ENCODE measurements around the gene SLC44A3. TPM values are rescaled to one million over a fixed set of nuclear protein-coding genes. Genes with fewer than 3 reads are reported as not detected.
A peak's percentile ranks its signal among the peaks of the same experiment; 100 is the strongest.

Gene SLC44A3
- total and polyA plus RNA-seq, 9 donors, result 1.1 to 31.3 (median 3.3) TPM

DNA sequence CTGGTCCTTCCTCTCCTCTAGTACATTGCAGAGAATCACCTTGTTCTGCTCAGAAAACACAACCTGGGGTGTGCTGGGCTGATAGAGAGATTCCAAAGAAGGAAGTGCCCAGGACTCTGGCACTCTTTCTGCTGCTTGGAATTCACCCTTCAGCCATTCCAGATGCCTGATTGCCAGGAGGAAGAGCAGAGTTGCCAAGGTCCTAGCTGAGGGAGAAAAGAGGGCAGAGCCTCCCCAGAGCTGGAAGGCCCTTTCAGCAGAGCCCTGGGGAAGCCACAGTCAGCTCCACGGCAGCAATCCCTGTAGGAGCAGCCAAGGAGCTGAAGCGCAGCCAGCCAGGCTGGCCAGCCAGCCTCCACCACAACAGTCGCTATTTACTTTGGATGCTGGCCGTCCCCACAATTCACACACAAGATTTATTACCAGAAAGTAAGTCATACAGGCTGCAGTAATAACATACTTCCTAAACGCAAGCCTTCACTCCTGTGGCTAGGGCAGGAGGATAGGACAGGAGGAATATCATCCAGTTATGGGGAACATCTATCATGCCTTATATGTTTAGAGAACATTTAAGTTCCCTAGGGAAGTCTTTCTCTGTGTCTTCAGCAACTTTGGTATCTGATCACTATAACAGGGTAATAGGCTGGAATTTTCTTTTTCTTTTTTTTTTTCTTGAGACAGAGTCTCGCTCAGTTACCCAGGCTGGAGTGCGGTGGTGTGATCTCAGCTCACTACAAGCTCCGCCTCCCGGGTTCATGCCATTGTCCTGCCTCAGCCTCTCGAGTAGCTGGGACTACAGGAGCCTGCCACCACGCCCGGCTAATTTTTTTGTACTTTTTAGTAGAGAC, 36.6 kb upstream of the SLC44A3 start:
- TF ChIP-seq EP300 (IDR thresholded peaks at IDR 0.05) (no peak), POLR2A (IDR thresholded peaks at IDR 0.05) (no peak)
- TF ChIP-seq, protein P1, sequence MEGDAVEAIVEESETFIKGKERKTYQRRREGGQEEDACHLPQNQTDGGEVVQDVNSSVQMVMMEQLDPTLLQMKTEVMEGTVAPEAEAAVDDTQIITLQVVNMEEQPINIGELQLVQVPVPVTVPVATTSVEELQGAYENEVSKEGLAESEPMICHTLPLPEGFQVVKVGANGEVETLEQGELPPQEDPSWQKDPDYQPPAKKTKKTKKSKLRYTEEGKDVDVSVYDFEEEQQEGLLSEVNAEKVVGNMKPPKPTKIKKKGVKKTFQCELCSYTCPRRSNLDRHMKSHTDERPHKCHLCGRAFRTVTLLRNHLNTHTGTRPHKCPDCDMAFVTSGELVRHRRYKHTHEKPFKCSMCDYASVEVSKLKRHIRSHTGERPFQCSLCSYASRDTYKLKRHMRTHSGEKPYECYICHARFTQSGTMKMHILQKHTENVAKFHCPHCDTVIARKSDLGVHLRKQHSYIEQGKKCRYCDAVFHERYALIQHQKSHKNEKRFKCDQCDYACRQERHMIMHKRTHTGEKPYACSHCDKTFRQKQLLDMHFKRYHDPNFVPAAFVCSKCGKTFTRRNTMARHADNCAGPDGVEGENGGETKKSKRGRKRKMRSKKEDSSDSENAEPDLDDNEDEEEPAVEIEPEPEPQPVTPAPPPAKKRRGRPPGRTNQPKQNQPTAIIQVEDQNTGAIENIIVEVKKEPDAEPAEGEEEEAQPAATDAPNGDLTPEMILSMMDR (IDR thresholded peaks at IDR 0.05), result no peak
- intact Hi-C loops (cut with DNase I), result no loop called here
- Histone ChIP-seq H3K4me1 (ENCODE audit: insufficient read depth) (peaks cover 7% of the 10 kb centered on the region), H3K9me3 (no peaks in the 10 kb centered on the region), H3K27me3 (no peaks in the 10 kb centered on the region), H3K27ac (peak overlapping the region in 1 of 2 donors; percentile 46), H3K36me3 (no peaks in the 10 kb centered on the region), H3K4me3 (no peak overlapping the region)
- WGBS, 3 donors, result 37 to 46% (median 43%) methylated on average over 12 of the region's 12 CpGs
- DNase-seq, result peak; percentile 71 to 81 (median 74)

DNA sequence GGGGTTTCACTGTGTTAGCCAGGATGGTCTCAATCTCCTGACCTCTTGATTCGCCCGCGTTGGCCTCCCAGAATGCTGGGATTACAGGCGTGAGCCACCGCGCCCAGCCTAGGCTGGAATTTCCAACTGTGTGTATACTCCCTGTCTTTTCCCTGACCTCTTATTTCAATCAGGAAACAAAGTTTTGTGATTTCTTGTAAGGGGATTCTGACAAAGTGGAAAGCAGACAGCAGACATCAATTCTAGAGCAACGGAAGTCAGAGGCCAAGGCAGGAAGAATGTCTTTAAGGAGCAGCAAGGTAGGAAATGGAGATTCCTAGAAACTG, 36.0 kb upstream of the SLC44A3 start:
- TF ChIP-seq POLR2A (IDR thresholded peaks at IDR 0.05) (no peak), EP300 (IDR thresholded peaks at IDR 0.05) (no peak)
- TF ChIP-seq, protein P1 (IDR thresholded peaks at IDR 0.05), result no peak
- Histone ChIP-seq H3K4me1 (ENCODE audit: insufficient read depth) (peaks cover 7% of the 10 kb centered on the region), H3K9me3 (no peaks in the 10 kb centered on the region), H3K27me3 (no peaks in the 10 kb centered on the region), H3K4me3 (no peak overlapping the region), H3K36me3 (no peaks in the 10 kb centered on the region), H3K27ac (no peak overlapping the region)
- whole genome bisulfite sequencing, 3 donors, result 84 to 94% (median 92%) methylated on average over 7 of the region's 7 CpGs
- DNase-seq, result no peak
- intact Hi-C loops (cut with DNase I), result no loop called here

DNA sequence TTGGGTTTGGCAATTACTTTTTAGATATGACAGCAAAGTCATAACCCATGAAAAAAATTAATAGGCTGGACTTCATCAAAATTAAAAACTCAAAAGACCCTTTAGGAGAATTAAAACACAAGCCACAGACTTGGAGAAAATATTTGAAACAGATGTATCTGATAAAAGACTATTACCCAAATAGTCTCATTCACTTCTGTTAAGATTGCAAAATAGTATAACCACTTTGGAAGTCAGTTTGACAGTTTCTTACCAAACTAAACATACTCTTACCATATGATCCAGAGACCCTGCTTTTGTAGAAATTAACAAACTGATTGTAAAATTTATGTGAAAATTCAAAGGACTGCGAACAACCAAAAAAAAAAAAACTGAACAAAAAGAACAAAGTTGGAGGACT, 32.5 kb upstream of the SLC44A3 start:
- intact Hi-C loops (cut with DNase I), result loop anchor here in 1 of 4 donors (5.0 kb wide), 1 partner anchor 55 kb away; no protein-coding TSS in a partner anchor
- Histone ChIP-seq H3K36me3 (no peaks in the 10 kb centered on the region), H3K27ac (no peak overlapping the region), H3K4me1 (ENCODE audit: insufficient read depth) (peaks cover 7% of the 10 kb centered on the region), H3K27me3 (no peaks in the 10 kb centered on the region), H3K4me3 (no peak overlapping the region), H3K9me3 (no peaks in the 10 kb centered on the region)
- WGBS, 3 donors, result 93 to 96% (median 95%) methylated on average over 1 of the region's 1 CpG
- TF ChIP-seq, protein P1 (IDR thresholded peaks at IDR 0.05), result no peak
- no peak for TF ChIP-seq EP300 (IDR thresholded peaks at IDR 0.05)
- TF ChIP-seq POLR2A (IDR thresholded peaks at IDR 0.05), result no peak
- no peak for DNase-seq

DNA sequence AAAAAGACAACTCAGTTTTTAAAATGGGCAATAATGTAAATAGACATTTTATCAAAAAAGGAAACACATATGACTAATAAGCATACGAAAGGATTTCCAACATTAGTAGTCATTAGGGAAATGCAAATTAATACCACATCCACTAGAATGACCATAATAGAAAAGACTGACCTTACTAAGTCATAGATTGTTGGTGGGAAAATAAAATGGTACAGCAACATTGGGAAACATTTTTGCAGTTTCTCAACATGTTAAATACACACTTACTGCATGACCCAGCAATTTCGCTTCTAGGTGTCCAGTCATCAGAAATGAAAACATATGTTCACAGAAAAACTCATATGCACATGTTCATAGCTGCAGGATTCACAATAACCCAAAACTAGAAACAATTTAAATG, 29.9 kb upstream of the SLC44A3 start:
- WGBS, 3 donors, result 82 to 92% (median 88%) methylated on average over 2 of the region's 2 CpGs
- intact Hi-C loops (cut with DNase I), result loop anchor here in 1 of 4 donors (10.0 kb wide), 1 partner anchor 85 kb away; no protein-coding TSS in a partner anchor

More for the DNA sequence above, 29.9 kb upstream of the SLC44A3 start:
- TF ChIP-seq, protein P1 (IDR thresholded peaks at IDR 0.05), result no peak
- TF ChIP-seq EP300 (IDR thresholded peaks at IDR 0.05) (no peak), POLR2A (IDR thresholded peaks at IDR 0.05) (no peak)
- Histone ChIP-seq H3K27me3 (no peaks in the 10 kb centered on the region), H3K4me3 (no peak overlapping the region), H3K4me1 (ENCODE audit: insufficient read depth) (peaks cover 6% of the 10 kb centered on the region), H3K27ac (no peak overlapping the region), H3K9me3 (no peaks in the 10 kb centered on the region), H3K36me3 (no peaks in the 10 kb centered on the region)
- DNase-seq, result no peak

All from ovary (tissue), 9 donors.